Endothelial cell of umbilical vein (primary cell): ENCODE data around the gene MCL1. TPM values are rescaled to one million over a fixed set of nuclear protein-coding genes. Genes with fewer than 3 reads are reported as not detected.
"Not testable (repeated sequence)": the region's sequence is repeated elsewhere in the genome, so short reads cannot be mapped to it uniquely, and the experiment has no call there.

Source experiments
- BruUV-seq: library from RNA; stranded (reverse); fragments of 400-500 nt; replicated peaks from 2 replicates; lab custom pipeline; 2021; lab: Mats Ljungman, UMichigan
- CTCF ChIA-PET: fragments of 300-600, 350-600 bp; sonication (Branson Sonifier 250); formaldehyde crosslinking; loops from one replicate; lab custom pipeline; 2021; ENCODE audit warnings: antibody characterized with exemption, inconsistent platforms; lab: Charles Lee
- POLR2A ChIA-PET: fragments of 300-600, 350-600 bp; sonication (Branson Sonifier 250); formaldehyde crosslinking; loops from one replicate; lab custom pipeline; 2021; ENCODE audit warnings: antibody characterized with exemption, inconsistent platforms; lab: Charles Lee
- DNase-seq: peaks from one replicate; pipeline ENCODE4 v3.0.0-alpha.2; 2011; ENCODE audit warnings: low read depth, low spot score
- FAIRE-seq: peaks from 2 replicates; lab custom pipeline; 2011; peaks lifted over from hg19 to GRCh38; lab: Jason Lieb, UNC
- H2AFZ ChIP-seq: 2 replicates; pipeline ENCODE4 v1.6.0; 2012; ENCODE audit warnings: low read depth, low read length, control low read depth, inconsistent platforms
- H3K27ac ChIP-seq: 2 replicates; pipeline ENCODE4 v1.5.1; 2011; ENCODE audit warnings: low read depth, mild to moderate bottlenecking, control low read depth, low read length, moderate library complexity; ENCODE audit not compliant: insufficient read depth
- H3K27me3 ChIP-seq, 2 experiments: 2 replicates each; pipeline versions ENCODE4 v1.6.0 to v1.6.1; 2011; ENCODE audit warnings: low read length in 2 of 2, mixed read lengths in 1 of 2; ENCODE audit not compliant: control insufficient read depth in 2 of 2, insufficient read depth in 2 of 2
- H3K36me3 ChIP-seq, 2 experiments: 2 replicates in 1 of 2; 3 replicates in 1 of 2; pipeline ENCODE4 v1.5.1; 2011; ENCODE audit warnings: low read length in 2 of 2, mild to moderate bottlenecking in 1 of 2, moderate library complexity in 1 of 2; ENCODE audit not compliant: control insufficient read depth in 2 of 2, insufficient read depth in 2 of 2; ENCODE audit errors: extremely low read depth in 1 of 2
- H3K4me1 ChIP-seq: 3 replicates; pipeline ENCODE4 v1.5.1; 2011; ENCODE audit warnings: mild to moderate bottlenecking, low read length; ENCODE audit not compliant: control insufficient read depth, insufficient read depth; ENCODE audit errors: extremely low read depth
- H3K4me2 ChIP-seq: 2 replicates; pipeline ENCODE4 v1.6.1; 2011; ENCODE audit warnings: low read length, control low read depth, mixed read lengths; ENCODE audit not compliant: insufficient read depth
- H3K4me3 ChIP-seq, 3 experiments: fragments of 200-600 bp in 1 of 3; sonication (generic), shearing (Covaris generic) in 1 of 3; replicated peaks in 1 of 3; 2 replicates each; pipeline ENCODE4 v1.5.1; 2011 to 2016; ENCODE audit warnings: control low read depth in 3 of 3, low read length in 3 of 3, mild to moderate bottlenecking in 2 of 3, inconsistent platforms in 1 of 3, low read depth in 1 of 3, moderate library complexity in 1 of 3; ENCODE audit not compliant: insufficient read depth in 1 of 3
- H3K79me2 ChIP-seq: 2 replicates; pipeline ENCODE4 v1.6.0; 2012; ENCODE audit warnings: low read length, inconsistent platforms; ENCODE audit not compliant: control insufficient read depth, insufficient read depth
- H3K9ac ChIP-seq: replicated peaks from 2 replicates; pipeline ENCODE3; 2011; ENCODE audit warnings: low read length, control low read depth; ENCODE audit not compliant: insufficient read depth; ENCODE audit errors: extremely low read depth
- H3K9me1 ChIP-seq: replicated peaks from 3 replicates; pipeline ENCODE4 v1.6.0; 2011; ENCODE audit warnings: mild to moderate bottlenecking, low read length; ENCODE audit not compliant: control insufficient read depth, insufficient read depth; ENCODE audit errors: extremely low read depth
- H3K9me3 ChIP-seq: replicated peaks from 2 replicates; pipeline ENCODE4 v1.5.1; 2012; ENCODE audit warnings: low read length, inconsistent platforms; ENCODE audit not compliant: control insufficient read depth, insufficient read depth
- H4K20me1 ChIP-seq: replicated peaks from 2 replicates; pipeline ENCODE3; 2011; ENCODE audit warnings: mild to moderate bottlenecking, low read length; ENCODE audit not compliant: control insufficient read depth, insufficient read depth; ENCODE audit errors: extremely low read depth
- dilution Hi-C: fragments of 300-500 bp; cut with MboI; formaldehyde crosslinking; loops from one replicate; pipeline ENCODE4 v1.15.0; 2019; ENCODE audit warnings: low sequenced_read_pairs; ENCODE audit not compliant: extremely low pct_ligation_motif_present
- intact Hi-C: fragments of 100-400 bp; cut with micrococcal nuclease; formaldehyde crosslinking; loops from one replicate; pipeline ENCODE4 v1.10.0; 2022
- polyA plus RNA-seq, 4 experiments: library from polyadenylated mRNA; depleted of rRNA in 3 of 4; stranded (reverse) in 3 of 4; unstranded in 1 of 4; fragments of >200 nt; gene quantifications; 2 replicates each; pipeline versions ENCODE4 v1.2.1 to v1.2.3, GENCODE V29; 2011 to 2012; ENCODE audit warnings: missing spikeins in 1 of 4
- total RNA-seq: library from RNA; stranded (reverse); gene quantifications from 2 replicates; pipeline ENCODE4 v1.2.3, GENCODE V29; 2021

MCL1 gene
- total and polyA plus RNA-seq, 2 donors (not counting 3 experiments of a cell fraction or from before 2014, with no cell fraction given), result 87.3 to 186 TPM

GRCh38 chr1:150581962-150582361 lies 2.6 kb upstream of the MCL1 start:
- H3K9me3 ChIP-seq, intact Hi-C loops, H3K27me3 ChIP-seq, dilution Hi-C loops, POLR2A ChIA-PET, H3K9me1 ChIP-seq, H3K4me2 ChIP-seq, H3K4me1 ChIP-seq, H3K9ac ChIP-seq, DNase-seq, BruUV-seq, FAIRE-seq, H3K4me3 ChIP-seq, H2AFZ ChIP-seq, H3K27ac ChIP-seq, H3K36me3 ChIP-seq: not testable (repeated sequence)
- Histone ChIP-seq H3K79me2 (peaks cover 31% of the 10 kb centered on the region), H4K20me1 (peaks cover 11% of the 10 kb centered on the region)
- CTCF ChIA-PET, result interaction anchor here (10.3 to 13.4 kb wide), 2 partner anchors 20 to 39 kb away, joined by 147 to 184 read pairs; no protein-coding TSS in a partner anchor

- H3K36me3 ChIP-seq, result peaks cover 0 to 15% of the 10 kb centered on the region in 2 experiments
- H3K9me3 ChIP-seq, H3K4me1 ChIP-seq, BruUV-seq, H2AFZ ChIP-seq, H3K9ac ChIP-seq, intact Hi-C loops, DNase-seq, H3K4me3 ChIP-seq, FAIRE-seq, POLR2A ChIA-PET, H3K27ac ChIP-seq, H3K9me1 ChIP-seq, H3K4me2 ChIP-seq, dilution Hi-C loops, H3K27me3 ChIP-seq: not testable (repeated sequence)
- CTCF ChIA-PET, result interaction anchor here (10.3 to 13.4 kb wide), 2 partner anchors 19 to 39 kb away, joined by 147 to 184 read pairs; no protein-coding TSS in a partner anchor
- H4K20me1 ChIP-seq, result peaks cover 15% of the 10 kb centered on the region
- peaks cover 36% of the 10 kb centered on the region for H3K79me2 ChIP-seq
Observed at GRCh38 chr1:150581437-150581836, 2.0 kb upstream of the MCL1 start.

- CTCF ChIA-PET, result interaction anchor here (1.7 to 13.4 kb wide), 3 partner anchors 19 to 40 kb away, joined by 5 to 184 read pairs (median 147); no protein-coding TSS in a partner anchor
- Histone ChIP-seq H3K4me1 (peaks cover 11% of the 10 kb centered on the region), H3K36me3 (peaks cover 0 to 20% of the 10 kb centered on the region in 2 experiments), H3K79me2 (peaks cover 41% of the 10 kb centered on the region), H4K20me1 (peaks cover 19% of the 10 kb centered on the region)
- H3K9me1 ChIP-seq, H3K4me3 ChIP-seq, BruUV-seq, H3K27me3 ChIP-seq, H3K9ac ChIP-seq, POLR2A ChIA-PET, H2AFZ ChIP-seq, H3K4me2 ChIP-seq, dilution Hi-C loops, H3K27ac ChIP-seq, H3K9me3 ChIP-seq, FAIRE-seq, intact Hi-C loops, DNase-seq: not testable (repeated sequence)
Observed at GRCh38 chr1:150580966-150581365, 1.6 kb upstream of the MCL1 start.
